HCT116 (cell line): ENCODE measurements around the gene DNAJB13. TPM values are rescaled to one million over a fixed set of nuclear protein-coding genes. Genes with fewer than 3 reads are reported as not detected.

Experiments
- ATAC-seq: fragments of 200-7000 bp; cut with Tn5 transposase; 2 replicates; pipeline ENCODE4 v1.9.1; 2020; ENCODE audit warnings: mild to moderate bottlenecking, moderate library complexity
- BruUV-seq: library from RNA; stranded (reverse); fragments of 400-500 nt; replicated peaks from 2 replicates; lab custom pipeline; 2021; lab: Mats Ljungman, UMichigan
- CTCF ChIA-PET: fragments of 300-600 bp; sonication (Branson Sonifier 250); formaldehyde crosslinking; loops from one replicate; lab custom pipeline; 2021; ENCODE audit warnings: antibody characterized with exemption; lab: Charles Lee
- POLR2A ChIA-PET: fragments of 300-600, 350-600 bp; sonication (Branson Sonifier 250); formaldehyde crosslinking; loops from one replicate; lab custom pipeline; 2021; ENCODE audit warnings: antibody characterized with exemption; lab: Charles Lee
- RAD21 ChIA-PET, 2 experiments: fragments of 300-600 bp; sonication (Branson Sonifier 250); formaldehyde crosslinking; loops; one replicate each; lab custom pipeline; 2023; ENCODE audit warnings: low total read pairs in 2 of 2; ENCODE audit not compliant: uncharacterized antibody in 2 of 2, unreplicated experiment in 2 of 2, low non-redundant PET in 1 of 2; lab: Charles Lee
- DNase-seq: peaks from one replicate; pipeline ENCODE4 v3.0.0-alpha.2; 2010; ENCODE audit warnings: low read depth, low spot score
- H2AFZ ChIP-seq: fragments of 200-600 bp; shearing (Covaris generic), sonication (generic); 2 replicates; pipeline ENCODE4 v1.6.1; 2017; ENCODE audit warnings: low read depth, mixed run types, mixed read lengths, antibody characterized with exemption, low read length; ENCODE audit not compliant: poor library complexity, severe bottlenecking
- H3K27ac ChIP-seq: 2 replicates; pipeline ENCODE4 v1.5.1; 2012; ENCODE audit warnings: low read depth, low read length
- H3K27me3 ChIP-seq: fragments of 200-600 bp; sonication (generic); 2 replicates; pipeline ENCODE4 v1.6.1; 2016; ENCODE audit warnings: mixed run types, low read length, mixed read lengths; ENCODE audit not compliant: insufficient read depth
- H3K36me3 ChIP-seq, 2 experiments: fragments of 200-500 bp in 1 of 2; fragments of 200-600 bp in 1 of 2; sonication (Bioruptor generic) in 1 of 2; sonication (generic) in 1 of 2; 2 replicates each; pipeline versions ENCODE4 v1.5.1 to v1.6.1; 2014 to 2016; ENCODE audit warnings: low read length in 2 of 2, inconsistent platforms in 1 of 2, mixed read lengths in 1 of 2, mixed run types in 1 of 2; ENCODE audit not compliant: insufficient read depth in 2 of 2, control insufficient read depth in 1 of 2
- H3K4me1 ChIP-seq, 2 experiments: fragments of 200-600 bp in 1 of 2; sonication (generic) in 1 of 2; 2 replicates each; pipeline versions ENCODE4 v1.5.1 to v1.6.1; 2012 to 2017; ENCODE audit warnings: low read length in 2 of 2, inconsistent platforms in 1 of 2, mild to moderate bottlenecking in 1 of 2, mixed read lengths in 1 of 2, mixed run types in 1 of 2, moderate library complexity in 1 of 2; ENCODE audit not compliant: insufficient read depth in 2 of 2, control insufficient read depth in 1 of 2
- H3K4me2 ChIP-seq: fragments of 200-600 bp; sonication (generic); 2 replicates; pipeline ENCODE4 v1.6.1; 2017; ENCODE audit warnings: mixed run types, low read length, mixed read lengths
- H3K4me3 ChIP-seq, 2 experiments: fragments of 200-600 bp in 1 of 2; sonication (generic) in 1 of 2; replicated peaks in 1 of 2; 2 replicates each; pipeline ENCODE4 v1.5.1; 2011 to 2016; ENCODE audit warnings: low read length in 2 of 2, control low read depth in 1 of 2, low read depth in 1 of 2, mild to moderate bottlenecking in 1 of 2, mixed read lengths in 1 of 2, mixed run types in 1 of 2
- H3K79me2 ChIP-seq: fragments of 200-600 bp; sonication (generic); 2 replicates; pipeline ENCODE4 v1.6.1; 2017; ENCODE audit warnings: mild to moderate bottlenecking, mixed run types, low read length, moderate library complexity, mixed read lengths; ENCODE audit not compliant: insufficient read depth
- H3K9ac ChIP-seq: fragments of 200-600 bp; sonication (generic); 2 replicates; pipeline ENCODE4 v1.6.1; 2016; ENCODE audit warnings: low read length, mixed read lengths
- H3K9me2 ChIP-seq: fragments of 200-600 bp; sonication (generic), shearing (Covaris generic); 2 replicates; pipeline ENCODE4 v1.6.1; 2017; ENCODE audit warnings: mixed run types, mild to moderate bottlenecking, moderate library complexity; ENCODE audit not compliant: insufficient read depth
- H3K9me3 ChIP-seq, 2 experiments: fragments of 200-500 bp in 1 of 2; fragments of 200-600 bp in 1 of 2; sonication (Bioruptor generic) in 1 of 2; sonication (generic) in 1 of 2; 2 replicates each; pipeline ENCODE4 v1.6.1; 2014 to 2017; ENCODE audit warnings: low read length in 2 of 2, mixed read lengths in 2 of 2, inconsistent platforms in 1 of 2, low read depth in 1 of 2, mild to moderate bottlenecking in 1 of 2, mixed run types in 1 of 2, moderate library complexity in 1 of 2; ENCODE audit not compliant: control insufficient read depth in 1 of 2, insufficient read depth in 1 of 2
- H4K20me1 ChIP-seq: fragments of 200-600 bp; sonication (generic), shearing (Covaris generic); 2 replicates; pipeline ENCODE4 v1.6.1; 2017; ENCODE audit warnings: mixed run types, mild to moderate bottlenecking, moderate library complexity; ENCODE audit not compliant: insufficient read depth
- YY1 ChIP-seq: IDR thresholded peaks from 2 replicates; pipeline ENCODE4 v1.6.1; 2011; ENCODE audit warnings: low read length, low read depth, moderate library complexity, mild to moderate bottlenecking; ENCODE audit not compliant: insufficient replicate concordance; ENCODE audit errors: extremely low read depth
- ZFX ChIP-seq: fragments of 450-650 bp; IDR thresholded peaks from 2 replicates; pipeline ENCODE4 v1.6.1; 2017
- intact Hi-C: fragments of 100-400 bp; cut with micrococcal nuclease; formaldehyde crosslinking; loops from 2 replicates; pipeline ENCODE4 v1.10.0; 2022
- total RNA-seq: library from RNA; stranded (reverse); gene quantifications from one replicate; pipeline ENCODE4 v1.2.1, GENCODE V29; 2021; ENCODE audit not compliant: unreplicated experiment
- TF ChIP-seq, protein P1 (sequence below): IDR thresholded peaks from 2 replicates; pipeline ENCODE4 v1.6.1; 2011; ENCODE audit warnings: mild to moderate bottlenecking, low read length, moderate library complexity; ENCODE audit not compliant: insufficient replicate concordance; ENCODE audit errors: extremely low read depth
- TF ChIP-seq, protein P2 (sequence below): IDR thresholded peaks from 2 replicates; pipeline ENCODE4 v1.6.1; 2012
- TF ChIP-seq, protein P3 (sequence below): IDR thresholded peaks from 2 replicates; pipeline ENCODE4 v1.6.1; 2012

The DNAJB13 gene
- total RNA-seq, 1 experiment from 2014 or later = 0.22 TPM

DNA sequence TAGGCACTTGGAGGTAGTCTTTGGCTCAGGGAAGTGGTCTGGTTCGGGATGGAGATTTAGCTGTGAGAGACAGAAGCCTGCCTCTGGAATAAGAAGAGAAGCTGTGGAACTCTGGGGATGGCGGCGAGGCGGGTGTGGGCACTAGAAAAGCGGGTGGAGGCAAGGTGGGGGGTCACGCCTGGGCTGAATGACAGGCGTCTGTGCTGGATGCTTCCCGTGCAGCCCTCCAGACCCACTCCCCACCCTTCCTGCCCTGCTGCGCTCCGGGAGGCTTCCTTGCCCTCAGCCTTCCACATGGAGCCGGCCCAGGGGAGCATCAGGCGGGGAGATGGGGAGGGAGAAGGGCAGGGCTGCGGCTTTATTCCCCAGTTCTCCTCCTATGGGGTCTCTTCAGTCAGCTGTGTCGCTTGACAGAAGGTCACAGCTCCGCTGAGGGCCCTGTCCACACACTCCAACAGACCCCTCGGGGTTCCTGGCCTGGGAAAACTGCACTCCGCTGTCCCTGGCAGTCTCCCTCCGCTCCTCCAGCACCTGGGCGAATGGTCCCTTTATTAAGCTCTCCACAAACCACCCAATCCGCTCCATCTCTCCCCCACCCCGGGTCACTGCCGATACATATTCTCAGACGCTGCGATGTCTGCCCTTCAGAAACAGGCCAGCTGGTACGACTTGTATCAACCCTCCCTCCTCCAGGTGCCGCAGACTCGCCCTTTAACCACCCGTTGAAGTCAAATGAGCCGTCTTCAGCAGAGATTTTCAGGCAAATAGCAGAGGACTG lies 6.2 kb downstream of the DNAJB13 start:
- no peak for ATAC-seq
- POLR2A ChIA-PET = no interaction called here

More for the DNA sequence above, 6.2 kb downstream of the DNAJB13 start:
- DNase-seq = no peak
- BruUV-seq = no TSS peak
- intact Hi-C loops = no loop called here
- no peaks in the 10 kb centered on the region for H3K9me3 ChIP-seq
- H3K27me3 ChIP-seq = no peaks in the 10 kb centered on the region
- no peaks in the 10 kb centered on the region for H3K9me2 ChIP-seq
- CTCF ChIA-PET = no interaction called here
- H3K36me3 ChIP-seq = no peaks in the 10 kb centered on the region
- no peak overlapping the region for H2AFZ ChIP-seq
- peak overlapping the region; percentile 68 for H3K4me2 ChIP-seq
- peaks cover 7 to 13% of the 10 kb centered on the region in 2 experiments; a peak in 3 of 4 replicates for H3K4me1 ChIP-seq
- H4K20me1 ChIP-seq = no peaks in the 10 kb centered on the region
- RAD21 ChIA-PET = no interaction called here
- TF ChIP-seq YY1 (no peak), ZFX (no peak)
- TF ChIP-seq, protein P1, sequence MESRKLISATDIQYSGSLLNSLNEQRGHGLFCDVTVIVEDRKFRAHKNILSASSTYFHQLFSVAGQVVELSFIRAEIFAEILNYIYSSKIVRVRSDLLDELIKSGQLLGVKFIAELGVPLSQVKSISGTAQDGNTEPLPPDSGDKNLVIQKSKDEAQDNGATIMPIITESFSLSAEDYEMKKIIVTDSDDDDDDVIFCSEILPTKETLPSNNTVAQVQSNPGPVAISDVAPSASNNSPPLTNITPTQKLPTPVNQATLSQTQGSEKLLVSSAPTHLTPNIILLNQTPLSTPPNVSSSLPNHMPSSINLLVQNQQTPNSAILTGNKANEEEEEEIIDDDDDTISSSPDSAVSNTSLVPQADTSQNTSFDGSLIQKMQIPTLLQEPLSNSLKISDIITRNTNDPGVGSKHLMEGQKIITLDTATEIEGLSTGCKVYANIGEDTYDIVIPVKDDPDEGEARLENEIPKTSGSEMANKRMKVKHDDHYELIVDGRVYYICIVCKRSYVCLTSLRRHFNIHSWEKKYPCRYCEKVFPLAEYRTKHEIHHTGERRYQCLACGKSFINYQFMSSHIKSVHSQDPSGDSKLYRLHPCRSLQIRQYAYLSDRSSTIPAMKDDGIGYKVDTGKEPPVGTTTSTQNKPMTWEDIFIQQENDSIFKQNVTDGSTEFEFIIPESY = no peak
- TF ChIP-seq, protein P2, sequence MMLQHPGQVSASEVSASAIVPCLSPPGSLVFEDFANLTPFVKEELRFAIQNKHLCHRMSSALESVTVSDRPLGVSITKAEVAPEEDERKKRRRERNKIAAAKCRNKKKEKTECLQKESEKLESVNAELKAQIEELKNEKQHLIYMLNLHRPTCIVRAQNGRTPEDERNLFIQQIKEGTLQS = no peak
- TF ChIP-seq, protein P3, sequence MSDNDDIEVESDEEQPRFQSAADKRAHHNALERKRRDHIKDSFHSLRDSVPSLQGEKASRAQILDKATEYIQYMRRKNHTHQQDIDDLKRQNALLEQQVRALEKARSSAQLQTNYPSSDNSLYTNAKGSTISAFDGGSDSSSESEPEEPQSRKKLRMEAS = no peak
- H3K79me2 ChIP-seq = no peaks in the 10 kb centered on the region
- no peak overlapping the region for H3K27ac ChIP-seq
- no peak overlapping the region for H3K4me3 ChIP-seq
- H3K9ac ChIP-seq = no peak overlapping the region
